Middle frontal gyrus (tissue), 1 donor: ENCODE data around the gene KRTAP10-2.
"Not testable (repeated sequence)": the region's sequence is repeated elsewhere in the genome, so short reads cannot be mapped to it uniquely, and the experiment has no call there.

Experiments used
- DNase-seq: peaks from one replicate; pipeline ENCODE4 v3.0.0-alpha.2; 2015; ENCODE audit warnings: low spot score; ENCODE audit errors: extremely low spot score

The KRTAP10-2 gene

DNA sequence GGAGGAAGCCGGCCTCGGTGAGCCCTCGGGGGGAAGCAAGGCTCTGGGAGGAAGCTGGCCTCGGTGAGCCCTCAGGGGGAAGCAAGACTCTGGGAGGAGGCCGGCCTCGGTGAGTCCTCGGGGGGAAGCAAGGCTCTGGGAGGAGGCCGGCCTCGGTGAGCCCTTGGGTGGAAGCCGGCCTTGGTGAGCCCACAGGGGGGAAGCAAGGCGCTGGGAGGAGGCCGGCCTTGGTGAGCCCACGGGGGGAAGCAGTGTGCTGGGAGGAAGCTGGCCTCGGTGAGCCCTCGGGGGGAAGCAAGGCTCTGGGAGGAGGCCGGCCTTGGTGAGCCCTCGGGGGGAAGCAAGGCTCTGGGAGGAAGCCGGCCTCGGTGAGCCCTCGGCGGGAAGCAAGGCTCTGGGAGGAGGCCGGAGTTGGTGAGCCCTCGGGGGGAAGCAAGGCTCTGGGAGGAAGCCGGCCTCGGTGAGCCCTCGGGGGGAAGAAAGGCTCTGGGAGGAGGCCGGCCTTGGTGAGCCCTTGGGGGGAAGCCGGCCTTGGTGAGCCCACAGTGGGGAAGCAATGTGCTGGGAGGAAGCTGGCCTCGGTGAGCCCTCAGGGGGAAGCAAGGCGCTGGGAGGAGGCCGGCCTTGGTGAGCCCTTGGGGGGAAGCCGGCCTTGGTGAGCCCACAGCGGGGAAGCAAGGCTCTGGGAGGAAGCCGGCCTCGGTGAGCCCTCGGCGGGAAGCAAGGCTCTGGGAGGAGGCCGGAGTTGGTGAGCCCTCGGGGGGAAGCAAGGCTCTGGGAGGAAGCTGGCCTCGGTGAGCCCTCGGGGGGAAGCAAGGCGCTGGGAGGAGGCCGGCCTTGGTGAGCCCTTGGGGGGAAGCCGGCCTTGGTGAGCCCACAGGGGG is 48.1 kb downstream of the KRTAP10-2 start:
- not testable (repeated sequence) for DNase-seq

DNA sequence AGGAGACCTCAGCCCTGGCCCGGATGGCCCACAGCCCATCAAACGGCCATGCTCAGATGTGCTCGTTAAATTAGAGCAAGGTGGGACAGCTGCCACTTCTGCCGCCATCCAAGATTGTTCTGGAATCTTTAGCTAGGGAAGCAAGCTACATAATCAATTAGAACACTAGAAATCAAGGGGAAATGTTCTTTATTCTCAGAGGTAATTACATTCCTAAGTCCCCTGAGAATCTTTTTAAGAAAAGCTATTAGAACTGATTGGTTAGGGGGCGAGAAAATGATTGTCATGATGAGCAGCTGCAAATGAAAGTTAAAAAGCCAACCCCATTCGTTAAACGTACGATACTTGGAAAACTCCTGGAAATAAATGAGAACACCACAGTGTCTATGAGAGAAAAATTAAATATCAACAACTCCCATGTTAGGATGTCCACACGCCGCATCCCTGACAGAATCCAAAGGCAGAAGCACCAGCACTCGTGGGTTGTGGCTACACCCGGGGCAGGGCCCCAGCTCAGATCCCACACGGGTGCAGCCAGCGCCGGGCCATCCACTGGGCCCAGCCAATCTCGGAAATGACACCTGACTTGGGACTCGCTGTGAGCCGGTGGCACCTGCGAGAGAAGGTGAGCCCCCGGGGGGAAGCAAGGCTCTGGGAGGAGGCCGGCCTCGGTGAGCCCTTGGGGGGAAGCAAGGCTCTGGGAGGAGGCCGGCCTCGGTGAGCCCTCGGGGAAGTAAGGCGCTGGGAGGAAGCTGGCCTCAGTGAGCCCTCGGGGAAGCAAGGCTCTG is 48.9 kb downstream of the KRTAP10-2 start:
- no peak for DNase-seq
